H1 (cell line): ENCODE measurements around the gene ADAMTS16. TPM values are rescaled to one million over a fixed set of nuclear protein-coding genes. Genes with fewer than 3 reads are reported as not detected.

Source experiments
- BCL11A ChIP-seq, 2 experiments: IDR thresholded peaks; one replicate each; pipeline ENCODE4 v1.6.1; 2011; ENCODE audit warnings: low read depth in 2 of 2, low read length in 2 of 2, mild to moderate bottlenecking in 2 of 2
- BRCA1 ChIP-seq: IDR thresholded peaks from 2 replicates; pipeline ENCODE4 v1.6.1; 2012; ENCODE audit warnings: low read depth, low read length, improper control_type of control experiment
- CEBPB ChIP-seq: IDR thresholded peaks from 2 replicates; pipeline ENCODE4 v1.6.1; 2012; ENCODE audit warnings: low read depth, low read length
- CHD7 ChIP-seq: fragments of 300-600 bp; sonication (generic); IDR thresholded peaks from 2 replicates; pipeline ENCODE4 v1.7.1; 2012; ENCODE audit warnings: low read length, moderate library complexity, mild to moderate bottlenecking, inconsistent platforms; ENCODE audit not compliant: insufficient replicate concordance
- CREB1 ChIP-seq: IDR thresholded peaks from 2 replicates; pipeline ENCODE4 v1.6.1; 2012; ENCODE audit warnings: inconsistent platforms
- E2F6 ChIP-seq: IDR thresholded peaks from 2 replicates; pipeline ENCODE4 v1.6.1; 2012; ENCODE audit warnings: inconsistent platforms
- EGR1 ChIP-seq: IDR thresholded peaks from 2 replicates; pipeline ENCODE4 v1.6.1; 2011; ENCODE audit warnings: low read depth, low read length, borderline replicate concordance
- GABPA ChIP-seq: IDR thresholded peaks from 2 replicates; pipeline ENCODE4 v1.6.1; 2011; ENCODE audit warnings: mild to moderate bottlenecking, low read length, moderate library complexity, borderline replicate concordance; ENCODE audit not compliant: insufficient read depth
- JUND ChIP-seq: IDR thresholded peaks from 2 replicates; pipeline ENCODE4 v1.6.1; 2011; ENCODE audit warnings: mild to moderate bottlenecking, improper control_type of control experiment, low read length
- MAX ChIP-seq: IDR thresholded peaks from 2 replicates; pipeline ENCODE4 v1.6.1; 2012; ENCODE audit warnings: inconsistent platforms
- RAD21 ChIP-seq, 2 experiments: IDR thresholded peaks in 1 of 2; conservative IDR thresholded peaks in 1 of 2; 2 replicates each; pipeline ENCODE4 v1.6.1; 2011; ENCODE audit warnings: low read depth in 2 of 2, low read length in 2 of 2, improper control_type of control experiment in 1 of 2, inconsistent platforms in 1 of 2, mild to moderate bottlenecking in 1 of 2, moderate library complexity in 1 of 2
- SP2 ChIP-seq: IDR thresholded peaks from 2 replicates; pipeline ENCODE4 v1.6.1; 2012; ENCODE audit warnings: mild to moderate bottlenecking, low read length, inconsistent platforms
- polyA plus RNA-seq, 7 experiments: library from polyadenylated mRNA; depleted of rRNA in 3 of 7; stranded (reverse) in 5 of 7; unstranded in 2 of 7; fragments of >200 nt in 5 of 7; fragments of 200-250 nt in 2 of 7; gene quantifications; 1 replicate in 5 of 7; 2 replicates in 1 of 7; 4 replicates in 1 of 7; pipeline versions ENCODE4 v1.2.1 to v1.2.3, GENCODE V29; 2011 to 2013; ENCODE audit warnings: missing spikeins in 2 of 7, mixed read lengths in 2 of 7
- total RNA-seq: library from RNA; stranded (reverse); fragmentation: NEBNext Ultra II Directional; extraction: Animal tissue kit (Norgen Biotek cat#: 25700); gene quantifications from 2 replicates; pipeline ENCODE4 v1.2.1, GENCODE V29; 2021

Gene ADAMTS16
- total and polyA plus RNA-seq, 2 of the 8 experiments (the other 6 are each of a cell fraction or from before 2014, with no cell fraction given) = 3.7 to 16.0 TPM

- TF ChIP-seq CHD7 (no peak), JUND (no peak), CREB1 (no peak), MAX (no peak), E2F6 (no peak), BRCA1 (no peak), BCL11A (IDR thresholded peaks at IDR 0.05; ENCODE audit: low read depth in 2 of 2, low read length in 2 of 2) (no peak), SP2 (no peak), RAD21 (IDR thresholded peaks at IDR 0.05 in 1 of 2, conservative IDR thresholded peaks at IDR 0.05 in 1 of 2; ENCODE audit: low read depth in 2 of 2, low read length in 2 of 2) (no peak), GABPA (no peak), CEBPB (no peak), EGR1 (no peak)
Observed at GRCh38 chr5:5191906-5192305, 51.8 kb downstream of the ADAMTS16 start (continued).
